GM10266 (cell line): ENCODE measurements around the gene CFAP97D2.
A peak's percentile ranks its signal among the peaks of the same experiment; 100 is the strongest.

Source experiments
- DNase-seq: peaks from one replicate; pipeline ENCODE4 v3.0.0; 2012; ENCODE audit errors: extremely low spot score
- CTCF ChIP-seq: IDR thresholded peaks from 2 replicates; pipeline ENCODE4 v1.5.1; 2012; ENCODE audit warnings: mild to moderate bottlenecking, low read depth; ENCODE audit not compliant: control insufficient read depth, insufficient read depth; ENCODE audit errors: missing control alignments

Gene CFAP97D2

GRCh38 chr13:114164053-114164452 lies 15.0 kb upstream of the CFAP97D2 start:
- TF ChIP-seq CTCF, result no peak
- DNase-seq, result no peak

- TF ChIP-seq CTCF, result no peak
- no peak for DNase-seq
Observed at GRCh38 chr13:114164681-114165429, 14.2 kb upstream of the CFAP97D2 start.

GRCh38 chr13:114166381-114167131 lies 12.5 kb upstream of the CFAP97D2 start:
- TF ChIP-seq CTCF, result no peak
- DNase-seq, result peak; percentile 6

GRCh38 chr13:114167426-114167825 lies 11.6 kb upstream of the CFAP97D2 start:
- no peak for TF ChIP-seq CTCF
- no peak for DNase-seq

- DNase-seq, result no peak
- no peak for TF ChIP-seq CTCF
Observed at GRCh38 chr13:114167885-114168284, 11.2 kb upstream of the CFAP97D2 start.

- TF ChIP-seq CTCF, result no peak
- DNase-seq, result no peak
Observed at GRCh38 chr13:114173272-114173671, 5.8 kb upstream of the CFAP97D2 start.

GRCh38 chr13:114173745-114174144 lies 5.3 kb upstream of the CFAP97D2 start:
- no peak for TF ChIP-seq CTCF
- no peak for DNase-seq
